ENCODE results near the gene SMIM30. TPM values are rescaled to one million over a fixed set of nuclear protein-coding genes. Genes with fewer than 3 reads are reported as not detected.

Gene SMIM30
- total and polyA plus RNA-seq, 2 of the 8 experiments (the other 6 are each of a cell fraction or from before 2014, with no cell fraction given), result 35.2 to 49.7 TPM

GRCh38 chr7:113109718-113110117 is 8.6 kb downstream of the SMIM30 start:
- DNase-seq (ENCODE audit: low read depth in 1 of 2, low spot score in 2 of 2) (no peak), FAIRE-seq (no peak)
- Histone ChIP-seq H3K18ac (ENCODE audit: extremely low read depth, low read length) (no peak overlapping the region), H4K91ac (replicated peaks; ENCODE audit: insufficient read length, low read length) (no peak overlapping the region), H4K8ac (ENCODE audit: extremely low read depth, insufficient read depth, low read length) (no peak overlapping the region), H3K27ac (ENCODE audit: low read depth, low read length) (no peak overlapping the region), H2BK5ac (ENCODE audit: low read depth, low read length) (no peak overlapping the region), H3K36me3 (ENCODE audit: control insufficient read depth in 2 of 4, insufficient read depth in 4 of 4, low read length in 3 of 4) (peaks cover 0 to 5% (median 0%) of the 10 kb centered on the region in 4 experiments; a peak in 2 of 8 replicates), H3K79me2 (ENCODE audit: control insufficient read depth in 1 of 2, insufficient read depth in 2 of 2, low read length in 2 of 2) (no peaks in the 10 kb centered on the region), H3K4me2 (ENCODE audit: insufficient read depth in 1 of 2, low read depth in 2 of 2, low read length in 2 of 2) (no peak overlapping the region), H3K9ac (replicated peaks in 1 of 4; ENCODE audit: extremely low read depth in 1 of 4, low read depth in 3 of 4, low read length in 3 of 4) (no peak overlapping the region), H2AK5ac (ENCODE audit: low read depth, low read length) (no peak overlapping the region), H3K23me2 (ENCODE audit: low read depth, low read length) (no peaks in the 10 kb centered on the region), H3K14ac (ENCODE audit: insufficient read length) (no peak overlapping the region), H4K20me1 (replicated peaks in 1 of 2; ENCODE audit: control insufficient read depth in 1 of 2, insufficient read depth in 2 of 2, low read length in 2 of 2) (peaks cover 0 to 2% of the 10 kb centered on the region in 2 experiments), H4K5ac (ENCODE audit: insufficient read length, low read depth, low read length) (no peak overlapping the region), H2AFZ (ENCODE audit: low read length) (no peak overlapping the region), H3K56ac (replicated peaks; ENCODE audit: insufficient read length, low read depth, low read length) (no peak overlapping the region), H2BK15ac (ENCODE audit: low read length) (no peak overlapping the region), H3K4ac (replicated peaks; ENCODE audit: insufficient read length, low read depth, low read length) (no peak overlapping the region), H3K27me3 (replicated peaks in 1 of 4; ENCODE audit: control insufficient read depth in 3 of 4, extremely low read depth in 1 of 4, insufficient read depth in 3 of 4, low read length in 3 of 4) (no peaks in the 10 kb centered on the region), H3K79me1 (ENCODE audit: low read depth, low read length) (no peaks in the 10 kb centered on the region), H2BK120ac (replicated peaks; ENCODE audit: low read depth, low read length) (no peak overlapping the region), H3K23ac (ENCODE audit: insufficient read length) (no peak overlapping the region), H3K4me3 (ENCODE audit: extremely low read depth in 1 of 4, insufficient read depth in 2 of 4, low read depth in 3 of 4, low read length in 4 of 4) (no peak overlapping the region), H2BK12ac (ENCODE audit: low read depth, low read length) (no peak overlapping the region), H3K9me3 (ENCODE audit: insufficient read depth in 2 of 2, low read depth in 1 of 2, low read length in 1 of 2) (no peaks in the 10 kb centered on the region), H2BK20ac (ENCODE audit: low read length) (no peak overlapping the region), H3K4me1 (replicated peaks in 1 of 4; ENCODE audit: control insufficient read depth in 3 of 4, insufficient read depth in 4 of 4, low read length in 3 of 4) (no peaks in the 10 kb centered on the region)
- 78% methylated on average over 1 of the region's 1 CpG; no CpG with 5 or more reads in 1 of the 2 experiments for WGBS, 2 experiments (ENCODE audit: extremely low coverage in 1 of 2, insufficient coverage in 1 of 2, insufficient read length in 1 of 2, insufficient replicate concordance in 2 of 2, low coverage in 1 of 2, low lambda C conversion rate in 2 of 2, missing lambda C conversion rate in 1 of 2)
- CTCF ChIA-PET (ENCODE audit: partially characterized antibody), result no interaction called here
- POLR2A ChIA-PET (ENCODE audit: partially characterized antibody), result no interaction called here
- TF ChIP-seq CBX5 (IDR thresholded peaks at IDR 0.05; ENCODE audit: low read depth, low read length) (no peak), SIRT6 (IDR thresholded peaks at IDR 0.05; ENCODE audit: low read length) (no peak), ATF3 (IDR thresholded peaks at IDR 0.05; ENCODE audit: insufficient read depth, low read depth, low read length) (no peak)

Measured in H1 (cell line).